GM19467 (cell line): ENCODE results near the gene LAMA4.
A peak's percentile ranks its signal among the peaks of the same experiment; 100 is the strongest.
"Not testable (repeated sequence)": the region's sequence is repeated elsewhere in the genome, so short reads cannot be mapped to it uniquely, and the experiment has no call there.

Experiments
- ATAC-seq: cut with Tn5 transposase; IDR thresholded peaks from one replicate; pipeline ENCODE4 v1.9.1; 2021; ENCODE audit warnings: mild to moderate bottlenecking, moderate library complexity; ENCODE audit not compliant: unreplicated experiment

The LAMA4 gene

DNA sequence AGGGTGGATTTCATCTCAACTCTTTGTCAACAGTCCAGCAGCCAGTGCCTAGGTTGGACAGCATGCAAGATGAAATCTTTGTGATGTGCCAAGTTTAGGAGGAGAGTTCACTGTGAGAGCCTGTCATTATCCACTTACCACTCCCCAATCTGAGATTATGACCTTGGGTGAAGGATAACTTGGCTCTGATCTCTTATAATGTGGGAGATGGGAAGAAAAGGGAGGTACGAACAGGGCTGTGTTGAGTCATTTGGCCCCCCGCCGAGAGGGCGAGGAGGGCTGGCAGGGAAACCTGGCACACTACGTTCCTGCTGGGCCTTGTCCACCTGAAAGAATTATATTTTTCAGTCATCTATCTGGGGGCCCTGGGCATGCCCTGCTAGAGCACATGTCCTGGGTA is 35.8 kb downstream of the LAMA4 start:
- ATAC-seq, result no peak

DNA sequence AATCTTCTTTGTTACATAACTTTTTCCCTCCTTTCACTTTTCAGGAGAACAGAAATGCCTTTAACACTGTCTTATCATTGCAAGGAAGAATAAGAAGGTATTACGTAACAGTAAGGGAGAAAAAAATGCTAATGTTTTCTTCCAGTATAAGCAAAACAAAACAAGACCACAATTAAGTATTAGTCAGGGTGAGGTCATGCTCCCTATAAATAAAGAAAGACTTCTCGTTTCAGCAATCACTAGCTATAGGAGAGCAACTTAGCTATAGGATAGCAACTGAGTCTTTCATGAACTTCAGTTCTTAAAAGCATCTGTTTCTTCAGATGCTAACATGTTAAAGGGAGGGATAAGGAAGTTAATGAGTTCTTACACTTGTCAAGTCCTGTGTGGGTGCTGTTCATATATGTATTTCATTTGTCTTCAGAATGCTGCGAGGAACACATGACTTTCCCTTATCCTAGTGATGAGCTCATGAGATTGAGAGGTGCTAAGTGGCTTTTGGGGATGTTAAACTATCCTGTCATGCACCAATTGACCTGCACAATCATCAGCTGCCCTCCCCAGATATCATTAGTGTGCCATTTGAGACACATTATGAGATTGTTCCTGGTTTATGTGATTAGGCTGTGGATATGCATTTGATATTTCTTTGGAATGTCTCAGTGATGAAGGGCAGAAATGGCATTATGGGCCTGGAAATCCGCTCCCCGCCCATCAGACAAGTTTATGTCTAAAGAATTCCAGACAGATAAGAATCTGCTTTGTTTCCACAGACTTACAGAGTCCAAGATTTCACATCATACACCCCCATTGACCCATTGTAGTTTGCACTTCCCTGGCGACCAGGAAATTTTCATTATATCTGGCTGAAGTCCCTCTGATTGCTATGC is 37.5 kb downstream of the LAMA4 start:
- no peak for ATAC-seq

DNA sequence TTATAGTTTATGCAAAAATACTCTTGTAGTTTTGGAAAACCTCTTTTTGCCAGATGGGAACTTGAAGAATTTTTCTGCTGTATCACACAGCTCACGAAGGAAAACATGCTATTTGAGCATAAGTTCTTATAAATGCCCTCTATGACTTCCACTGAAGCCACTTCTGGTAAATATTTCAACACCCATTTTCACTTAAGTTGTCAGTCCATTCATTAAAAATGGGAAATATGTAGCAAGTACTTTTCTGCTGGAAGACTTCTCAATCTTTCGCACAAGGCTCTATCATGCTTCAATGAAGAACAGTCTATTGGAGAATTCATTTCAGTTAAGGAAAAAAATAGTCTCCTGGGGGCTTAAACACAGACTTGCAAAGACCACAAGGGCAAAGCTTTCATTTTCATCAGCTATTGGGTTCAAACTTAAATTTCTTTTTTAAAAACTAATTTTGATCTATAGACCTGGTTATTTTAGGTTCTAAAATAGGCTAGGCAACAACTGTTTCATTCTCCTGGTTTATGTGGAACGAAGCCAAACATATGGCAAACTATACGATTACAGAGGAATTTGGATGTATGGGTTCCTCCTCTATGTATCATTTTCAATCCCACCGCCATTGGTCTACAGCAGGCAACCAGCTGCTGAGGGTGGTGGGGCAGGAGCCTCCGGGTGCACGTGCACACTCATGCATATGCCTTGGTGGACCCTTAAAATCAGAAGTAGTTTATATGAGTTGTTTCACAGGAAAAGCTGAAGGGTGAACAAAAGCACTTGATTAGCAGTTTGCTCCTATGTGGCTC is 38.7 kb downstream of the LAMA4 start:
- no peak for ATAC-seq

DNA sequence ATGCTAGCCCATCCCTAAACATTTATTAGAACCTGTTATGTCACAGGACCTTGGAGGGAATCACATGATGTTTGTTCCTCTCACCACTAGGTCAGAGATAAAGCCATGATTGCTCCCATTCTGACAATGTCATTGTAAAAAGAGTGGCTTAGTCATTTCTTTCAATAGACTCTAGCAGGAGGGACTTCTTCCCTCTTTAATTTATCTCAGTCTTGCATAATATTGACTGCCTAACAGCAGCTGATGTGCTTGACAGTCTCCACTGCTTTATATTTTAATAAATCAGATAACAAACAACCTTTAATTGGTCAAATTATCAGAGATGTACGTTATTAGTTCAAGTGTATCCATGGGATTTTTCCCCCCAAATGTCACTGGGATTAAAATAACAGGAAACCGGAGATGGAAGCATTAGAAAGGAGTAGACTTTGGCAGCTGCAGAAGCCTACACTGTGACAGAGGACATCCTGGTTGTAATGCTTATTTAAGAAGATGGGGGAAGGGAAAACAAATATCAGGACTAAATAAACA is 39.6 kb downstream of the LAMA4 start:
- no peak for ATAC-seq

DNA sequence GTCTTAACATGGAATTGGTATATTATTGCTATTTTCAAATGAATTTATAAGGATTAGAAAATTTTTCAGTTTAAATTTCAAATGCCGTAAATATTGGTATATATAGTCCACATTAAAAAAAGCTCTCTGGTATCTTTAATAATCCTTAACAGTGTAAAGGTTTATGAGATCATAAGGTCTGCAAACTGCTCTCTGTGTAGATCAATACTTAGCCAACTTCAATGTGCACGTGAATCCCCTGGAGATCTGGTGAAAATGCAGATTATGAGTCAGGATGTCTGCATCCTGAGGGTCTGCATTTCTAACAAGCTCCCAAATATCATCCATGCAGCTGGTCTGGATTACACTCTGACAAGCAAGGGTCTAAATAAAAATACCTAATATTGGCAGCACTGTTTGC is 43.5 kb downstream of the LAMA4 start:
- no peak for ATAC-seq

DNA sequence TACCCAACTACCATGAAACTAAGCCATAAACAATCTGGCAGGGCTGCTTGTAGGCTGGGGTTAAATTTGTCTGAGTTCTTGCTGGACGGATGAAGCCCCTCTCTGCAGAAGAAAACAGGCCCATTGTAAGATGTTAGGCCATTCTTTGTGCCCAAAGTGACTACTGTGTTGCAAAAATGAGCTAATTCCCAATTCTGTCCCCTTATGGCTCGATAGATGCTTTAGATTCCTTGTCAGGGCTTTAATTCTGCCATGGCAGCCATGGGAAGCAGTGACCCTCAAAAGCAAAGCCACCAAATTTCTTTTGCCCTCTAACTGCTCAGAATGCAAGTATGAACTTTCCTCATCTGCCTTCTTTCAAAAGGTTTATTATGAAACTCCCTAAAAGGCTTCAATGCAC is 45.2 kb downstream of the LAMA4 start:
- no peak for ATAC-seq

DNA sequence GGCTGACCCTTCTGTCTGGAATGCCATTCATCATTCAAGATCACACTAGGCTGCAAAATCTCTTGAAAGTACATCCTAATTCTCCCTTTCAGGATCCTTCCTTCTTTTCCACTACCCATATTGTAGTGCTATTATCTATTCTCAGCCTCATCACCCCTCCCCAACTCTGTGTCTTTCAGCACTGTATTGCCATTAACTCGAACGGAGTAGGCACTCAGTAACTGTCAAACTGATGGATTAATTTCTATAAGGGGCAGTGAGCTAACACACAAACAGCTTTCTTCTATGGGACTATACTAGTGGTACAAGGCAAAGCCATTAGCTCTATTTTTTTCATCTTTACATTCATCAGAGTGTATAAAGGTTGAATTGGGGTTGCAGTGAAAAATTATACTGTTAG is 46.6 kb downstream of the LAMA4 start:
- ATAC-seq, result no peak

DNA sequence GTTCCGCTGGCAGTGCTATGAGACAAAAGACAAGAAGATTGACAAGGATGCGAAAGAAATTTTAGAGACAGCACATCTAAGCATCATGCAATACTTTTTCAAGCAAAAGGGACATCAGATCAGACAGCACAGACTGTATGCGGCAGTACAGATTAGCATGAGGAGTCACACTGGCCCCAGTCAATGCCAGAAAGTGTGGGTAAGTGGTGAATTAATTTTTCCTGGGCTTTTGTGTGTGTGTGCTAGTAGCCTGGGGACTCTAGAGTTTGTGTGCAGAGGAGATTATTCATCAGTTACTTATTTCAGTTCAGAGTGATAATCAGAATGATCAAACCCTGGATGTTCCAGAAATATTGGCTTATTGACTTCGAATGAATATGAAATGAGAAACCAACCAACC is 47.2 kb downstream of the LAMA4 start:
- ATAC-seq, result no peak

DNA sequence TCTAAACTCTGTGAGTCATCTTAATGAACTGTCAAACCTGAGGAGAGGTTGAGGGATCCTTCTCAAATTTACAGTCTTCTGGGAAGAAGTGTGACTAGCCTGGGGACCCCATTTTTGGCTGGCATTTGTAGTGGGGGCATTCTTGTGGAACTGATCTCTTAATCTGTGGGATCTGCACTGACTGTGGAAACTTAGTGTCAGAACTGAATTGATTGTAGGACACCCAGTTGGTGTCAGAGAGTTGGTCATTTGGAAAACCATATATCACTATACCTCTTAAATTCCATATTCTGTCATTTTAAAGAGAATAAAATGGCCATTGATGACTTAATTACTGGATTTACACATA is 48.3 kb downstream of the LAMA4 start:
- no peak for ATAC-seq

DNA sequence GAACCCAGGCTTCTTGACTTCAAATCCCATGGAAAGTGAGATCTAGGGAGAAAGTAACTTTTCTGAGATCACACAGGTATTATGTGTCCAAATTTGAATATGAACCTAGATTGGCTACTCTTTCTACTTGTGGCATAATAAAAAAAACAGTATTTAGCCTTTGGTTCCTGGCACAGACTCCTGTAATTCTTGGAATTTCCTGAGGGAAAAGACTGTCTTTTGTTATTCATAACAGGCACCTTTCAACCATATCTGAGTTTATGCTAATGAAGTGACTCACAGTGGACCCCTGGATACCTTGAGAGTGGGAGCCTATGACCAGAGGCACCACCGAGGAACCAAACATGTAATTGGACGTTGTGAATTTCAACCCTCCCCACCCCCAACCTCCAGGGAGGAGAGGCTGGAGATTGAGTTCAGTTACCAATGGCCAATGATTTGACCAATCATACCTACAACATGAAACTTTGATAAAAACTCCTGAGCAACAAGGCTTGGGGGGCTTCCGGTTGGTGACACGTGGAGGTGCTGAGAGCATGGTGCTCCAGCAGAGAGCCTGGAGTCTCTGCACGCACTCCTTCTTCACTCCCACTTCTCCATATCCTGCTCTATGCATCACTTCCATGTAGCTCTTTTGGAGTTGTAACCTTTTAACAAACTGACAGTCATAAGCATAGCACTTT is 48.8 kb downstream of the LAMA4 start:
- ATAC-seq, result no peak

DNA sequence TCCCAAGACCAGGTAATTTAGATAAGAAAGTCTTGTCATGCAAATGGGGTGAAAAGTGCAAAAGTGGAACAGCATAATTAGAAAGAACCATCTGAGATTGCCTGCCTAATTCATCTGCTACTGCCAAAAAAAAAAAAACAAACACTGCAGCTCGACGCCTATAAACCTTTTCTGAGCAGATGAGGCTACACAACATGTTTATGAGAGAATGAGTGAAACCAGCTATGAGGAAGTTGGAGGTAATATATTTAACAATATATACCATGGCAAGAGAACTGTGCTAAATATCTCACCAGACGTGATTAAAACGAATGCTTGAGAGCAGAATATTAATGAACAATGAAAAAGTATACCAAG is 50.0 kb downstream of the LAMA4 start:
- ATAC-seq, result peak; percentile 39

DNA sequence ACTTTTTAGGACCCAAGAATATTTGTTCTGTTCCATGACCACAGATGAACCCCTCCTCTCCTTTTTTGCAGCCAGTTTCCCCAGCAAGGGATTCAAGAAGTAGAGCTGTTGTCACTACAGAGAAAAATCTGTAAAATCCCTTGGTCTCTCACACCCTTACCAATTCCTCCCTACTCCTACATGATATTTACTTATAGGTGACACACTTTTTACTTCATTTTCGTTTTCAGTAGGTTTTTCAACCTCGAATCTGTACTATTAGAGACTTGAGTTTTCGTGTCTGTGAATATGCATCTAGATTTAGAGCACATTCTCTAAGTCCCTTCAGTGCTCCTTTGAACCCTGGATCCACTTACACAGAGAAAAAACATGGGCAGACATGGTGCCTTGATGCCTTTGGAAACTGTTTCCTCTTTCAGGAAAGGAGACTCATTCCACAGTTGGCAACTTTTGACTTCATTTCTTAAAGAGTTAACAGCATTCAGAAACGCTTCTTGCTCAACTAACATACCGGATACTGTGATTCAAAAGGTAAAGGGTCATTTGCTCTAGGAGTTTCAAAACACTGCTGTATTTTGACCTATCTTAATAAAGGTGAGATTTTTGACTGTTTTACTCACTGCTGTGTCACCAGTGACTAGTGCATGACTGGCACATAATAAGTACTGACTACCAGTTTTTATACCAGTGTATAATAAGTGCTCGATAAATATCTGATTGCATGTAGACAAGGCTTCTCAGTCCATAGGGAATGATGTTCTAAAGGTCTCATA is 50.6 kb downstream of the LAMA4 start:
- ATAC-seq, result peak; percentile 59

DNA sequence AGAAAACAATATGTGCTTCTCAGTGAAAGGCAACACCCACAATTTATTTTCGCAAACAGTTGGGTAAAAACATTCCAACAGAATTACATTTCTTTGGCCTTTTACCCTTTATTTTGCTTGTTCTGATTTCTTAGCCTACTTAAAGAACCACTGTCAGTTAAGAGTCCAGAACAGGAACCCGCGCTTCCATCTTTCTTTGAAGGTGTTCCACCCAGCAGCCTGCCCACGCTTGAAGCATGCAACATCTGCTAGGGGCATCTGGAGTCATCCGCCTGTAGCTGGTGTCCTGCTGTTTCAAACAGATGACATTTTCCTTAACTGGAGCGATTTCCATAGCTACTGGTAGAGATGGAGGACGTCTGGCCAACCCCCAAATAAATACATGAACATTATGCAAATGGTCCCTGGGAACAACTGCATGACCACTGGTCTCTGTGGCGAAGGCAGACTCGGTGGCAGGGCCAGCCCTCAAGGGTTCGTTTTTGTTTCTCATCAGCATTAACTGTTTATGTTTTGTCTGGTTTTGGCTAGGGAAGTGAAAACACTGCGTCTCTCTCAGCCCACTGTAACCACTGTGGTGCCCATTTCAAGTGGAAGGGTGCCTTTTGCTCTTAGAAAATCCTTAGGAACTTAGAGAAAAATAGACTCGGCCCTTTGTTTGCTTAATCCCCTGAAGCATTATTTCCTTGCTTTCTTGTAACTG is 51.6 kb downstream of the LAMA4 start:
- peak; percentile 81 for ATAC-seq

DNA sequence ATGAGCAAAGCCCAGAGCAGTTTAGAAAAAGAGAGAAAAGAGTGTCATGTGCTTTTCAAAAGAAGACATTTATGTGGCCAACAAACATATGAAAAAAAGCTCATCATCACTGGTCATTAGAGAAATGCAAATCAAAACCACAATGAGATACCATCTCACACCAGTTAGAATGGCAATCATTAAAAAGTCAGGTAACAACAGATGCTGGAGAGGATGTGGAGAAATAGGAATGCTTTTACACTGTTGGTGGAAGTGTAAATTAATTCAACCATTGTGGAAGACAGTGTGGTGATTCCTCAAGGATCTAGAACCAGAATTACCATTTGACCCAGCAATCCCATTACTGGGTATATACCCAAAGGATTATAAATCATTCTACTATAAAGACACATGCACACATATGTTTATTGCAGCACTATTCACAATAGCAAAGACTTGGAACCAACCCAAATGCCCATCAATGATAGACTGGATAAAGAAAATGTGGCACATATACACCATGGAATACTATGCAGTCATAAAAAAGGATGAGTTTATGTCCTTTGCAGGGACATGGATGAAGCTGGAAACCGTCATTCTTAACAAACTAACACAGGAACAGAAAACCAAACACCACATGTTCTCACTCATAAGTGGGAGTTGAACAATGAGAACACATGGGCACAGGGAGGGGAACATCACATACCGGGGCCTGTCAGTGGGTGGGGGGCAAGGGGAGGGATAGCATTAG is 54.0 kb downstream of the LAMA4 start:
- not testable (repeated sequence) for ATAC-seq

DNA sequence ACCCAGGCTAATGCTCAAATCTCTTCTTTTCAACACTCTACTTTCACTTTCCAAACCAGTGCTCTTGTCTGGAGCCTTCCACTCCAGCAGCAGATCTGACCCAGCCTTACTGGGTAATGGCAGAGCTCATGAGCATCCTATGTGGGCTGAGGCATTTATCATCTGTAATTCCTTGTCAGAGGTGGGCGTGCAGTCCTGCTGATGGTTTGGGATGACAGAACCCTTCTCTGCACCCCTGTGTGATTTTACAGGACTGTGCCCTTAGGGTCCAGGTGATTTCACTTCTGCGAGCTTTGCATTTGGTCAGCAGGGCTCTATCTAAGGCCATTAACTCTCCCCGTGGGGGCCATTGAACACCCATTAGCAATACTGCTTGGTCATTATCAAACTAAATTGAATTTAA is 55.4 kb downstream of the LAMA4 start:
- ATAC-seq, result no peak

DNA sequence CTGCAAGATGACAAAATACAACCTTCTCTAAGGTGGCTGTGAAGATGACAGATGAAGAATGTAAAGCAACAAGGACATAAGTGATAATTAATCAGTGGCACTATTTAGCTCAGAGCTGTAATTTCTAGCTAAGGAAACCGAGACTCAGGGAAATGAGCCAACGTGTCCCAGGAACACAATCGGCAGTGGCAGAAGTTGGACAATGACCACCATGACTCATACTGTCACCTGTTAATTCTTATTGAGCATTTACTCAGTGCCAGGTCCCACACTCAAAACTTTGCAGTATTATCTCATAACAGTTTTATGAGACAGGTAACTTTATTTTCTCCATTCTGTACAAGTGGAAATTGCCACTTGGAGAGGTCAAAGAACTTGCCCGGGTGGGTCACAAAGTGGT is 55.8 kb downstream of the LAMA4 start:
- ATAC-seq, result no peak

DNA sequence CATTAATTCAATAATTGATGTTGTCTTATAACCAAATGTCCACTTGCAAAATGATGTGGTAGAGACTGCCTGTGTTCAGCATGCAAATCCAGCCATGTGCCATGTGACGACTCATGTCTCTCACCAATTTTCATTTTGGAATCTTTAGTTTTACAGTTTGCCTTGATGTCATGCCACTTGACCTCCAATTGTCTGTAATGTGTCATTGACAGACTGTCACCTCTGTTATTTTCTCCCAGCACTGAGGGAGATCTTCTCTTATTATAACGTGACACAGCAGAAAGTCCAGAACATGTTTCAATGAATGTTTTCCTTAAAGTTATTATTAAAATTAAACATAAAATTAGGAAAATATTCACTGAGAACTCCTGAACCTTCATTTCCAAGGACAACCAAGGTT is 56.7 kb downstream of the LAMA4 start:
- ATAC-seq, result no peak

DNA sequence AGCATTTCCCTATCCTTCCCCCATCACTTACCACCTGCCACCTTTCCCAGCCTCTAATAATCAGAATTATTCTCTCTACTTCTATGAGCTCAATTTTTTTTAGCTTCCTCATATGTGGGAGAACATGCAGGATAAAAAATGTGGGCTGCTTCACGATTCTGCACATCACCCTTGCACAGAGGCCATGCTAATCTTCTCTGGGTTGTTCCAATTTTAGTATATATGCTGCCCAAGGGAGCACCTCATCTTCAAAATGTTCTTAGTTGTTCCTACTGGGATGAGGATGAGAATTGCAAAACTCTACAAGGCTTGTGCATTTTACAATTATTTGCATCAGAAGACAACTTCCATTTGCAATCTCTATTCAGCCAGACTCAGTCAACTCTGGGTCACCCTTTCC is 58.1 kb downstream of the LAMA4 start:
- no peak for ATAC-seq

DNA sequence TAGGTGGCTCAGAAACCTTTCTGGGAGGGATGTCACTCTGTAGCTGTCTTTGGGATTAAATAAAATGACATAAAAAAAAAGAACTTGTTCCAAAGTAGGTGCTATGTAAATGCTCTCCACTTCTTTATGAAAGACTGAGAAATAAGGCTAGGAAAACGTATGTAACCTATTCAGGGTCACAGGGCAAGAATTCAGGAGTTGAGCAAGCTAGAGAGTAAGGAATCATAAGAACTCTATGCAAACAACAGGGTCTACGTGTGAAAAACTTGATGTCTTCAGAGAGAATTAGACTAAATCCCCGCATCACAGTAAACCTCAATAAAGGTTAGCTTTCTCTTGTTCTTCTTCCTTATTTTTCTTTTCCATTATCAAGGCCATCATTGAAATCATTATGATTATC is 59.2 kb downstream of the LAMA4 start:
- ATAC-seq, result no peak

DNA sequence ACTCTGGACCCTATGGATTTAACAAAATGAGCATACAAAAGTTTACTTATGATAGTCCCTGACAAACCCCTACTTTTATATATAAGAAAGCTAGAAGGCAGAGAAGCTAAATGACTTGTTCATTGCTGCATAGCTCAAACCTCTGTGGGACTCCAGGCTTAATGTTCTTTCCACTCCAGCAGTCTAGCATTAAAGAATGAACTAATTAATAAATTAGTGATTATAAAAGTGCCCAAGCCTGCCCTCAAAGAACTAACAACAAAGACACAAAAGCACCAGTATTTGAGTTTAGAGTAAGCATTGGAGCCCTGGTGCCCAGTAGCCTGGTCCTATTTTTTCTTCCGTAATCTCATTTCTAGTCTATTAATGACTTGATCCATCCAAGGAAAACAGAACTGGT is 59.9 kb downstream of the LAMA4 start:
- ATAC-seq, result no peak
